Testis (tissue), 2 donors: ENCODE data around the gene TRMT5.

ENCODE experiments used
- POLR2A ChIP-seq: fragments of 450-650 bp; IDR thresholded peaks from one replicate; pipeline ENCODE4 v1.6.1; 2017; ENCODE audit warnings: antibody characterized with exemption, mild to moderate bottlenecking, moderate library complexity
- TF ChIP-seq, protein P1 (sequence below), 3 experiments: fragments of 450-650 bp in 2 of 3; fragments of 200-600 bp in 1 of 3; sonication (generic) in 1 of 3; IDR thresholded peaks; one replicate each; pipeline ENCODE4 v1.5.1; 2016 to 2019; ENCODE audit warnings: antibody characterized with exemption in 3 of 3, mild to moderate bottlenecking in 2 of 3, moderate library complexity in 1 of 3

DNA sequence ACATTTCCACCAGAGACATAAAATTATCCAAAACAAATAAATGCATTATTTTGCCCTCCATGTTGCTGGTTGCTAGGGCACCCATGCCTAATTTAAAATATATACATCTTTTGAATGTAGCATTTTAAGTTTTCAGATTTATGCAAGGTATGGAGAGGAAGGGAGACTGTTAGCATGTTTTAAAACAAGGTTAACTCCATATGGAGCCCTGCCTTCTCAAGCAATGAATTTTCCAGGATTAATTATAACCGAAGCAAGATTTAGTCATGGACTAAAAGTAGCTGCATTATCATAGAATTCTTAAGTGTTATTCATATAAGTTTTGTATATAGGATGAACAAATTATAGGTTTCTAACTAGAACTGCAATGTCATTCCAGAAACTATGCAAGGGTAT lies 37.2 kb downstream of the TRMT5 start:
- TF ChIP-seq, protein P1, sequence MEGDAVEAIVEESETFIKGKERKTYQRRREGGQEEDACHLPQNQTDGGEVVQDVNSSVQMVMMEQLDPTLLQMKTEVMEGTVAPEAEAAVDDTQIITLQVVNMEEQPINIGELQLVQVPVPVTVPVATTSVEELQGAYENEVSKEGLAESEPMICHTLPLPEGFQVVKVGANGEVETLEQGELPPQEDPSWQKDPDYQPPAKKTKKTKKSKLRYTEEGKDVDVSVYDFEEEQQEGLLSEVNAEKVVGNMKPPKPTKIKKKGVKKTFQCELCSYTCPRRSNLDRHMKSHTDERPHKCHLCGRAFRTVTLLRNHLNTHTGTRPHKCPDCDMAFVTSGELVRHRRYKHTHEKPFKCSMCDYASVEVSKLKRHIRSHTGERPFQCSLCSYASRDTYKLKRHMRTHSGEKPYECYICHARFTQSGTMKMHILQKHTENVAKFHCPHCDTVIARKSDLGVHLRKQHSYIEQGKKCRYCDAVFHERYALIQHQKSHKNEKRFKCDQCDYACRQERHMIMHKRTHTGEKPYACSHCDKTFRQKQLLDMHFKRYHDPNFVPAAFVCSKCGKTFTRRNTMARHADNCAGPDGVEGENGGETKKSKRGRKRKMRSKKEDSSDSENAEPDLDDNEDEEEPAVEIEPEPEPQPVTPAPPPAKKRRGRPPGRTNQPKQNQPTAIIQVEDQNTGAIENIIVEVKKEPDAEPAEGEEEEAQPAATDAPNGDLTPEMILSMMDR (IDR thresholded peaks at IDR 0.05), result no peak
- no peak for TF ChIP-seq POLR2A
